ENCODE measurements around the gene KIF26B. TPM values are rescaled to one million over a fixed set of nuclear protein-coding genes. Genes with fewer than 3 reads are reported as not detected.

The KIF26B gene
- total RNA-seq, 4 donors from 2014 or later: 2.4 to 6.7 (median 6.1) TPM

GRCh38 chr1:245686006-245686405 is 531.2 kb downstream of the KIF26B start:
- intact Hi-C loops (cut with DNase I): no loop called here
- Histone ChIP-seq H3K36me3 (no peaks in the 10 kb centered on the region), H3K4me1 (no peaks in the 10 kb centered on the region), H3K4me3 (replicated peaks in 1 of 3) (no peak overlapping the region), H3K27me3 (no peaks in the 10 kb centered on the region), H3K9me3 (no peaks in the 10 kb centered on the region), H3K27ac (no peak overlapping the region)
- no peak for DNase-seq
- no peak for TF ChIP-seq POLR2A (IDR thresholded peaks at IDR 0.05)
- TF ChIP-seq CTCF (IDR thresholded peaks at IDR 0.05): no peak
- WGBS, 2 donors: 96 to 100% methylated on average over 3 to 15 of the region's 25 CpGs

DNA sequence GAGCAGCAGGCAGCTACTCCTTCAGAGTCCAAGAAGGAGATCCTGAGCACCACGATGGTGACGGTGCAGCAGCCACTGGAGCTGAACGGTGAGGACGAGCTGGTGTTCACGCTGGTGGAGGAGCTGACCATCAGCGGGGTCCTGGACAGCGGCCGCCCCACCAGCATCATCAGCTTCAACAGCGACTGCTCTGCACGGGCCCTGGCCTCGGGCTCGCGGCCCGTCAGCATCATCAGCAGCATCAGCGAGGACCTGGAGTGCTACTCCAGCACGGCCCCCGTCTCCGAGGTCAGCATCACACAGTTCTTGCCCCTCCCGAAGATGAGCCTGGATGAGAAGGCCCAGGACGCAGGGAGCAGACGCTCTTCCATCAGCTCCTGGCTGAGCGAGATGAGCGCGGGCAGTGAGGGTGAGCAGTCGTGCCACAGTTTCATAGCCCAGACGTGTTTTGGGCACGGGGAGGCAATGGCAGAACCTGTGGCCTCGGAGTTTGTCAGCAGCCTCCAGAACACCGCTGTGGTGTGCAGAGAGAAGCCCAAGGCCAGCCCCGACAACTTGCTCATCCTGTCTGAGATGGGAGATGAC is 531.8 kb downstream of the KIF26B start:
- 89 to 96% methylated on average over 9 to 28 of the region's 30 CpGs for WGBS, 2 donors
- TF ChIP-seq CTCF (IDR thresholded peaks at IDR 0.05) (no peak), POLR2A (IDR thresholded peaks at IDR 0.05) (no peak)

GRCh38 chr1:245687152-245687635 is 532.4 kb downstream of the KIF26B start:
- no peaks in the 10 kb centered on the region for H3K36me3 ChIP-seq
- intact Hi-C loops (cut with DNase I): no loop called here
- DNase-seq: no peak
- no peaks in the 10 kb centered on the region for H3K4me1 ChIP-seq
- H3K27me3 ChIP-seq: no peaks in the 10 kb centered on the region
- 82 to 83% methylated on average over 18 to 19 of the region's 20 CpGs for WGBS, 2 donors
- no peaks in the 10 kb centered on the region for H3K9me3 ChIP-seq
- H3K4me3 ChIP-seq (replicated peaks in 1 of 3): no peak overlapping the region
- TF ChIP-seq CTCF (IDR thresholded peaks at IDR 0.05) (no peak), POLR2A (IDR thresholded peaks at IDR 0.05) (no peak)
- H3K27ac ChIP-seq: no peak overlapping the region

More for the DNA sequence above, 531.8 kb downstream of the KIF26B start:
- Histone ChIP-seq H3K4me1 (no peaks in the 10 kb centered on the region), H3K27ac (no peak overlapping the region), H3K36me3 (no peaks in the 10 kb centered on the region), H3K4me3 (replicated peaks in 1 of 3) (no peak overlapping the region), H3K27me3 (no peaks in the 10 kb centered on the region), H3K9me3 (no peaks in the 10 kb centered on the region)
- DNase-seq: no peak
- intact Hi-C loops (cut with DNase I): no loop called here

GRCh38 chr1:245687636-245688535 is 533.1 kb downstream of the KIF26B start:
- H3K4me3 ChIP-seq (replicated peaks in 1 of 3): no peak overlapping the region
- DNase-seq: peak; percentile 21 to 39
- WGBS, 2 donors: 75% methylated on average over 2 of the region's 74 CpGs; no CpG with 5 or more reads in 1 of the 2 donors

More at GRCh38 chr1:245687636-245688535, 533.1 kb downstream of the KIF26B start:
- no peaks in the 10 kb centered on the region for H3K4me1 ChIP-seq
- H3K27ac ChIP-seq: no peak overlapping the region
- H3K9me3 ChIP-seq: no peaks in the 10 kb centered on the region
- H3K27me3 ChIP-seq: no peaks in the 10 kb centered on the region
- intact Hi-C loops (cut with DNase I): no loop called here
- TF ChIP-seq CTCF (IDR thresholded peaks at IDR 0.05): no peak
- TF ChIP-seq POLR2A (IDR thresholded peaks at IDR 0.05): no peak
- no peaks in the 10 kb centered on the region for H3K36me3 ChIP-seq
